Activated naive CD4-positive, alpha-beta T cell treated with anti-CD3 and anti-CD28 coated beads, Interleukin-2, amount 50 U/mL, for 24 hours (primary cell): Measurements from ENCODE around the gene MPI.

Source experiments
- H3K27ac Mint-ChIP-seq: one replicate; pipeline ENCODE4 v1.8.0; 2021; ENCODE audit warnings: mild to moderate bottlenecking, mixed read lengths
- H3K27me3 Mint-ChIP-seq: one replicate; pipeline ENCODE4 v1.8.0; 2021; ENCODE audit warnings: mixed read lengths
- H3K36me3 Mint-ChIP-seq: one replicate; pipeline ENCODE4 v1.8.0; 2021; ENCODE audit warnings: mixed read lengths
- H3K4me1 Mint-ChIP-seq: one replicate; pipeline ENCODE4 v1.8.0; 2021; ENCODE audit warnings: mixed read lengths
- H3K4me3 Mint-ChIP-seq: one replicate; pipeline ENCODE4 v1.8.0; 2021; ENCODE audit warnings: mild to moderate bottlenecking, mixed read lengths
- H3K9me3 Mint-ChIP-seq: one replicate; pipeline ENCODE4 v1.8.0; 2021; ENCODE audit warnings: mixed read lengths

Gene MPI

GRCh38 chr15:74855857-74856256, 34.0 kb upstream of the MPI start:
- H3K27ac Mint-ChIP-seq = peak overlapping the region; percentile 59
- H3K36me3 Mint-ChIP-seq = peaks cover 4% of the 10 kb centered on the region
- H3K4me1 Mint-ChIP-seq = peaks cover 38% of the 10 kb centered on the region
- H3K4me3 Mint-ChIP-seq = no peak overlapping the region
- no peaks in the 10 kb centered on the region for H3K27me3 Mint-ChIP-seq
- no peaks in the 10 kb centered on the region for H3K9me3 Mint-ChIP-seq

DNA sequence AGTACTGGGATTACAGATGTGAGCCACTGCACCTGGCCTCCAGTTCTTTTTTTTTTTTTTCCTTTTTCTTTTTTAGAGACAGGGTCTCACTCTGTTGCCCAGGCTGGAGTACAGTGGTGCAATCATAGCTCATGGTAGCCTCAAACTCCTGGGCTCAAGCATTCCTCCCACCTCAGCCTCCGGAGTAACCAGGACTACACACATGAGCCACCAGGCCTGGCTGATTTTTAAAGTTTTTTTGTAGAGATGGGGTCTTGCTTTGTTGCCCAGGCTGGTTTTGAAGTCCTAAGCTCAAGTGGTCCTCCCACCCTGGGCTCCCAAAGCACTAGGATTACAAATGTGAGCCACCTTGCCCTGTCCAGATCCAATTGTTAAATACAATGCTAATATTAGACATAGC, 33.3 kb upstream of the MPI start:
- no peaks in the 10 kb centered on the region for H3K27me3 Mint-ChIP-seq
- no peaks in the 10 kb centered on the region for H3K9me3 Mint-ChIP-seq
- H3K27ac Mint-ChIP-seq = no peak overlapping the region
- peaks cover 2% of the 10 kb centered on the region for H3K36me3 Mint-ChIP-seq
- H3K4me1 Mint-ChIP-seq = peaks cover 42% of the 10 kb centered on the region
- no peak overlapping the region for H3K4me3 Mint-ChIP-seq

DNA sequence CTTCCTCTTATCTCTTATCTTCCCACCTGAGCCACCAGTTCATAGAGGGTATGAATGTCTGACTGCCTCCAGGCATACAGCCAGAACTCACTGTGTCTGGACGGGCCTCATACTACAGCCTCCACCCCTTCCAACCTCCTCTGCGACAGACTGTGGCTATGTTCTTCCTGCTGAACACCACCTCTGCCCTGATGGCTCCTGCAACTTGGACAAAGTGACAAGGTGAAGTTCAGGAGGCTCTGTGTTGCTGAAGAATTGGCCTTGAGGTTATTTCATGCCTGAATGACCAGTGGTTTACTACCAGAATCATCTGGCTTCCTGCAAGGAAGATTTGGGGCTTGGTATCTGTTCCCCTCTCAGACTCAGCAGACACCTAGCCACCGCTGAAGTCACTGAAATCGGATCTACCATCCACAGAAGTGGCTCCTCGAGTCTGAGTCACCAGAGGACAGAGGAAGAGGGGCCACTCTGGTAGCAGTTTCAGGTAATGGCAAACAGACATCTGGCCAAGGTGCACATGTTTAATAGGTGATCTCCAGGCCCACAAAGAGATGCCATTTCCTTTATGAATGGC, 32.7 kb upstream of the MPI start:
- no peak overlapping the region for H3K4me3 Mint-ChIP-seq
- H3K27me3 Mint-ChIP-seq = no peaks in the 10 kb centered on the region
- no peaks in the 10 kb centered on the region for H3K9me3 Mint-ChIP-seq
- peak overlapping the region; percentile 8 for H3K27ac Mint-ChIP-seq
- H3K36me3 Mint-ChIP-seq = peaks cover 2% of the 10 kb centered on the region
- peaks cover 42% of the 10 kb centered on the region for H3K4me1 Mint-ChIP-seq

- Mint-ChIP-seq H3K27ac (peak overlapping the region; percentile 62), H3K9me3 (no peaks in the 10 kb centered on the region), H3K4me1 (peaks cover 42% of the 10 kb centered on the region), H3K27me3 (no peaks in the 10 kb centered on the region), H3K4me3 (no peak overlapping the region), H3K36me3 (peaks cover 2% of the 10 kb centered on the region)
Observed at GRCh38 chr15:74857671-74858368, 32.0 kb upstream of the MPI start.

GRCh38 chr15:74858369-74858740, 31.5 kb upstream of the MPI start:
- peaks cover 44% of the 10 kb centered on the region for H3K4me1 Mint-ChIP-seq

DNA sequence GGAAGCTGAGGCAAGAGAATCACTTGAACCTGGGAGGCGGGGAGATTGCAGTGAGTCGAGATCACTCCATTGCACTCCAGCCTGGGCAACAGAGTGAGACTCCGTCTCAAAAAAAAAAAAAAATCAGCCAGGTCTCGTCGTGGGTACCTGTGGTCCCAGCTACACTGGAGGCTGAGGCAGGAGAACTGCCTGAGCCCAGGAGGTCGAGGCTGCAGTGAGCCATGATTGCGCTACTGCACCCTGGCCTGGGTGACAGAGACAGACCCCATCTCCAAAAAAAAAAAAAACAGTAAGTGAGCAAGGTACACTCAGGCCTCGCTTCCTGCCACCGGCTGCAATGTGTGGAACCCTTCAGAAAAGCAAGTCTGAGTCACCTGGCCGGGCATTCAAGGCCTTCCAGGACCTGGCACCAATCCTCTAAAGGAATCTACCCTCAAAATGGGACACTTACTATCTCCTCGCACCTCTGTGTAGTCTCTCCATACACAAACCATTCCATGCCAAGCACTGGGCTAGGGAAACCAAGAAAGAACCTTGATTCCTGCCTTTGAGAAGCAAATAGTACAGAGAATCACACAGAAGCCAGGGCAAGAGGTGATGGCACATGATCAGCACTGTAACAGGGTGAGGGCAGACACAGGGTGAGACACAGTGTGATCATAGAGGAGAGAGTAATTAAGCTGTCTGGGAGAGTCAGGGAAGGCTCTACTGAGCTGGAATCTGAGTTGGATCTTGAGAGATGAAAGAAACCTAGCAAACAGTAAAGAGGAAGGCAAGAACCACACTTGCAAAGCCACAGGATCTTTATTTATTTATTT, 26.4 kb upstream of the MPI start:
- no peaks in the 10 kb centered on the region for H3K9me3 Mint-ChIP-seq
- H3K4me3 Mint-ChIP-seq = peak overlapping the region; percentile 3
- peaks cover 68% of the 10 kb centered on the region for H3K4me1 Mint-ChIP-seq
- H3K27me3 Mint-ChIP-seq = no peaks in the 10 kb centered on the region
- peaks cover 7% of the 10 kb centered on the region for H3K36me3 Mint-ChIP-seq
- peak overlapping the region; percentile 79 for H3K27ac Mint-ChIP-seq

More at GRCh38 chr15:74858369-74858740, 31.5 kb upstream of the MPI start:
- Mint-ChIP-seq H3K27ac (peak overlapping the region; percentile 62), H3K4me3 (no peak overlapping the region), H3K27me3 (no peaks in the 10 kb centered on the region), H3K9me3 (no peaks in the 10 kb centered on the region), H3K36me3 (peaks cover under 1% of the 10 kb centered on the region)

- peak overlapping the region; percentile 58 for H3K4me3 Mint-ChIP-seq
- H3K27ac Mint-ChIP-seq = peak overlapping the region; percentile 94
- H3K9me3 Mint-ChIP-seq = no peaks in the 10 kb centered on the region
- peaks cover 7% of the 10 kb centered on the region for H3K36me3 Mint-ChIP-seq
- H3K4me1 Mint-ChIP-seq = peaks cover 68% of the 10 kb centered on the region
- H3K27me3 Mint-ChIP-seq = no peaks in the 10 kb centered on the region
Observed at GRCh38 chr15:74864296-74864695, 25.5 kb upstream of the MPI start.

- Mint-ChIP-seq H3K9me3 (no peaks in the 10 kb centered on the region), H3K4me1 (peaks cover 72% of the 10 kb centered on the region), H3K27ac (peak overlapping the region; percentile 43), H3K27me3 (no peaks in the 10 kb centered on the region), H3K4me3 (peak overlapping the region; percentile 16), H3K36me3 (peaks cover 9% of the 10 kb centered on the region)
Observed at GRCh38 chr15:74865316-74865715, 24.5 kb upstream of the MPI start.

GRCh38 chr15:74866090-74866489, 23.8 kb upstream of the MPI start:
- peaks cover 80% of the 10 kb centered on the region for H3K4me1 Mint-ChIP-seq
- no peaks in the 10 kb centered on the region for H3K27me3 Mint-ChIP-seq
- no peaks in the 10 kb centered on the region for H3K9me3 Mint-ChIP-seq
- H3K36me3 Mint-ChIP-seq = peaks cover 10% of the 10 kb centered on the region
- peak overlapping the region; percentile 9 for H3K27ac Mint-ChIP-seq
- H3K4me3 Mint-ChIP-seq = no peak overlapping the region

DNA sequence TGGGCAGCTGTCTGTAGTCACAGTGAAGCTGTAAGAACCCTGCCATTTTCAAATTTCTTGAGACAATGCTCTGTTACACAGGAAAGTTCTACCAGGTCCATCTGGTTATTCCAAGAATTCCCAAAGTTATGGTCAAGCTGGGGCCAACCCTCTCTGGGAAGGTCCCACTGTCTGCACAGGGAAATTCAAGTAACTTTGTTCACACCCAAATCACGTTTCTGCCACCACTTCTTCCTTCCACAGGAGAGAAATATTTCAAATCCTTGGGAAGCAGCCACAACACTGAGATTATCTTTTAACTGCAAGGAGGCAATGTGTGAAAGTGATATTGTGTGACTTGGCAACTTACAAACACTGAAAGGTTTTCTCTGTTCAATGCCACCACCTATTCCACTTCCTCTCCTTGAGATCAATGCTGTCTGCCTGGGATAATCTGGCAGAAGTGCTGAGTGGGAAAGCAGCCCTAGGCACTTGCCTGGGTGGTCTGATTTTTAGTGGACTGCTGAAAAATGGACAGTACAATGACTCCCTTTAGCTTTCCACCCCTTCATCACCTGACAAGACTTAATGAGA, 22.3 kb upstream of the MPI start:
- peaks cover 88% of the 10 kb centered on the region for H3K4me1 Mint-ChIP-seq
- H3K27me3 Mint-ChIP-seq = no peaks in the 10 kb centered on the region
- peaks cover 10% of the 10 kb centered on the region for H3K36me3 Mint-ChIP-seq
- peak overlapping the region; percentile 66 for H3K27ac Mint-ChIP-seq
- peak overlapping the region; percentile 57 for H3K4me3 Mint-ChIP-seq
- H3K9me3 Mint-ChIP-seq = no peaks in the 10 kb centered on the region

- Mint-ChIP-seq H3K9me3 (no peaks in the 10 kb centered on the region), H3K27me3 (no peaks in the 10 kb centered on the region), H3K27ac (peak overlapping the region; percentile 66), H3K4me3 (peak overlapping the region; percentile 57), H3K36me3 (peaks cover 10% of the 10 kb centered on the region), H3K4me1 (peaks cover 93% of the 10 kb centered on the region)
Observed at GRCh38 chr15:74868059-74868458, 21.8 kb upstream of the MPI start.

DNA sequence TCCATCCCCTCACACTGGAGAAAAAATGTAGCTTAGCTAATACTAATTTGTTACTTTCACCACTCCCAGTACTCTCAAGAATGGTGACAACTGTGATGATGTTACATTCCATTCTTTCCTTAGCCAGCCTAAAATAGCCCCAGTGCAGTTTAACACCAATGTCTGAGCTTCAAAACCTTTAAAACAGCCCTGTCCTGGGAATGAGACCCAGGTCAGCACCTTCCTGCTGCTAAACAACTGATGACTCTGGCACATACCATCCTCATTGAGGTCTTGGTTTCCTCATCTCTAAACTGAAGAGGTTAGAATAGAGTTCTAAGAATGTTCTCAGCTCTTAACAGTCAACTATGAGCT, 20.5 kb upstream of the MPI start:
- Mint-ChIP-seq H3K4me1 (peaks cover 86% of the 10 kb centered on the region), H3K36me3 (peaks cover 10% of the 10 kb centered on the region), H3K4me3 (peak overlapping the region; percentile 80), H3K27ac (peak overlapping the region; percentile 68), H3K9me3 (no peaks in the 10 kb centered on the region), H3K27me3 (no peaks in the 10 kb centered on the region)

GRCh38 chr15:74869726-74870407, 20.0 kb upstream of the MPI start:
- H3K4me1 Mint-ChIP-seq = peaks cover 82% of the 10 kb centered on the region
- no peaks in the 10 kb centered on the region for H3K27me3 Mint-ChIP-seq
- no peaks in the 10 kb centered on the region for H3K9me3 Mint-ChIP-seq
- peak overlapping the region; percentile 95 for H3K27ac Mint-ChIP-seq
- H3K36me3 Mint-ChIP-seq = peaks cover 10% of the 10 kb centered on the region
- peak overlapping the region; percentile 80 for H3K4me3 Mint-ChIP-seq

DNA sequence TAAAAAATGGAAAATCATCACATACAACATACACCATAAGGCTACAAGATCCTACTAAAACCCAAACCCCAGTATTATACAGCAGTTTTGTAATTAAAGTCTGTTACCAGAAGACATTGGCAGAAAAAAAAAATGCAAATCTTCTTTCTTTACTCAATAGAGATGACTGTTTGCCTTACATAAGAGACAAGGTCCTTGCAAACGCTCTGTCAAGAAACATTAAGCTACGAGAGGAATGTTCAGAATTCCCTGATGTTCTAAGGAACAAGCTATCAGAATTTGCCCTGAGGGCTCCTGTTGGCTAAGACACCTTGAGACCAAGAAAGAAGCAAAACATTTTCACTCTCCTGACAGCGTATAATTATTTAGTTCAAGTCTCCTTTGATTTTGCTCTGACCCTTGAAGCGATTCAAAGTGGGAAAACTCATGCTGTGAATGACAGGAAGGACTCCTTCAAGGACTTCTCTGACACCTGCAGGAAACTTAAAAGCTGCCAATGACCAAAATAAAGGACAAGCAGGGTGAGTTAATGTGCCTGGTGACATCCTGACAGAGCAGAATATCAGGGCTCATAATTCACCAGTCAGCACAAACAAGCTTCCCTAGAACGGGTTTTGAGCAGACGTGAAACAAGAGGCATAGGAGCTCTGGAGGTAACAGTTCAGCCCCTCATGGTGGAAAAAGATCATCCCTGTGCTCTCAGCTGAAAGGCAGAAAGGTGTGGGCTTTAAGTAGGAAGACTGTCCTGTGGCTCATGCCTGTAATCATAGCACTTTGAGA, 19.2 kb upstream of the MPI start:
- Mint-ChIP-seq H3K4me1 (peaks cover 76% of the 10 kb centered on the region), H3K36me3 (peaks cover 10% of the 10 kb centered on the region), H3K27ac (peak overlapping the region; percentile 95), H3K4me3 (peak overlapping the region; percentile 80), H3K9me3 (no peaks in the 10 kb centered on the region), H3K27me3 (no peaks in the 10 kb centered on the region)

DNA sequence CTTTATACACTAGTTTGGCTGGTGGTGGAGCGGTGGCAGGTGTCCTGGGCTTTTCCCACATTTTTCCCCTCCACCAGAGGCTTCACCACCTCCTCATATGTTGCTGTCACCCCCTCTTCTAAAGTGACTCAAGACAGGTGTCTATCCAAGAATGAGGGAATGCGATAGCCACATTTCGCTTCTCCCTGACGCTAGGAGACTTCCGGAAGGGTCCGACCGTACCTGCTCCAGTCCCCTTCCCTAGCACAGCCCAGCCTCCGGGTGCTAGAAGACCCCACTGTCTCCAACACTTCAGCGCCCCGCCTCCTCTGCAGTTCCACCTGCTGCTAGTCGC, 17.2 kb upstream of the MPI start:
- Mint-ChIP-seq H3K4me1 (peaks cover 55% of the 10 kb centered on the region), H3K9me3 (no peaks in the 10 kb centered on the region), H3K27ac (peak overlapping the region; percentile 95), H3K27me3 (no peaks in the 10 kb centered on the region), H3K4me3 (peak overlapping the region; percentile 99), H3K36me3 (peaks cover 8% of the 10 kb centered on the region)
